Measurements from ENCODE around the gene GSN. TPM values are rescaled to one million over a fixed set of nuclear protein-coding genes. Genes with fewer than 3 reads are reported as not detected.
"Not testable (repeated sequence)": the region's sequence is repeated elsewhere in the genome, so short reads cannot be mapped to it uniquely, and the experiment has no call there.

The GSN gene
- total and polyA plus RNA-seq, 3 experiments from 2014 or later: 4.1 to 6.3 (median 4.2) TPM

DNA sequence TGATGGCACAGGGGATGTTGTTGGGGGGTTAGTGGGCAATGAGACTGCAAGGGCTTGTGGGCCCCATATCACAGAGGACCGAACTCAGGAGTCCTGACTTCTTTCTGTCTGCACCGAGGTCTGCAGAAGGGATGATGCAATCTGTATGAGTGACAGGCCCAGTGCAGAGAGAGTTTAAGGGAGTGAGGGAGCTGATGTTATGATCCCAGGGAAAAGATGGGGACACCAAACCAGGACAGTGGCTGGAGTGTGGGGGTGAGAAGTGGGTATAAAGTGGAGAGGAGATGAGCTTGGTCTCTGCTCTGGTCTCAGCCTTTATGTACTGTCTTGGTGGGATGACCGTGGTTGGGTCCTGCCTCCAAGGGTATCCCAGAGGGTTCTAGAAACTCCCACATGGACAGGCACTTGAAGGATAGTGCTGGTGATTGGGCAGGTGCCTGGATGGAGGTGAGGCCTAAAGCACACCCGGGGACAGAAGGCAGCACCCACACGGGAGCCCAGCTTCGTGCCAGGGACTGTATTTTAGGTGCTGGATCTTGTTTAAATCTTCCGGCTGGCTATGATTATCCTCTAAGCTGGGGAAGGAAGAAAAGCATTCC is 21.9 kb downstream of the GSN start:
- POLR2A ChIA-PET: no interaction called here
- peaks cover 0 to 2% (median 0%) of the 10 kb centered on the region in 3 donors for H3K36me3 Mint-ChIP-seq
- no peaks in the 10 kb centered on the region for H3K4me1 Mint-ChIP-seq
- Histone ChIP-seq H3K27me3 (ENCODE audit: insufficient read depth, low read length, poor library complexity, severe bottlenecking) (no peaks in the 10 kb centered on the region), H3K4me1 (ENCODE audit: insufficient read depth, low read length) (no peaks in the 10 kb centered on the region), H3K4me3 (ENCODE audit: low read length) (no peak overlapping the region), H3K27ac (ENCODE audit: low read depth, low read length) (peak overlapping the region; percentile 31), H3K36me3 (ENCODE audit: insufficient read depth, low read length) (no peaks in the 10 kb centered on the region), H3K9me3 (ENCODE audit: low read length) (no peaks in the 10 kb centered on the region)
- H3K27me3 Mint-ChIP-seq: no peaks in the 10 kb centered on the region
- CTCF ChIA-PET: interaction anchor here (0.8 kb wide), 1 partner anchor 86 kb away, joined by 3 read pairs; no protein-coding TSS in a partner anchor
- no peak overlapping the region for H3K4me3 Mint-ChIP-seq
- peak overlapping the region in 1 of 8 donors; percentile 66 for H3K27ac Mint-ChIP-seq
- no peak for DNase-seq
- H3K9me3 Mint-ChIP-seq: no peaks in the 10 kb centered on the region

DNA sequence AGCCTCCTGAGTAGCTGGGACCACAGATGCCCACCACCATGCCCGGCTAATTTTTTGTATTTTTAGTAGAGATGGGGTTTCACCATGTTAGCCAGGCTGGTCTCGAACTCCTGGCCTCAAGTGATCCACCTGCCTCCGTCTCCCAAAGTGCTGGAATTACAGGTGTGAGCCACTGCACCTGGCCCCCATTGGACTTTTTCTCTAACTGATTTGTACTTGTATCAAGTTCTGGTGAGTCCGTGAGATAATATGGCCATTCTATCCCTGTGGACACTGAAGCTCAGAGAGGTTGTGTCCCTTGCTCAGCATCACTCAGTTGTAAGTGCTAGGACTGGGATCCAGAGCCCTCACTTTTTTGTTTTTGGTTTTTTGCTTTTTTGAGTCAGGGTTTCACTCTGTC is 23.6 kb downstream of the GSN start:
- H3K36me3 ChIP-seq (ENCODE audit: insufficient read depth, low read length); H3K27me3 Mint-ChIP-seq; H3K4me3 ChIP-seq (ENCODE audit: low read length); H3K4me1 ChIP-seq (ENCODE audit: insufficient read depth, low read length); H3K4me1 Mint-ChIP-seq; DNase-seq; H3K27me3 ChIP-seq (ENCODE audit: insufficient read depth, low read length, poor library complexity, severe bottlenecking); H3K27ac Mint-ChIP-seq; H3K9me3 ChIP-seq (ENCODE audit: low read length); H3K36me3 Mint-ChIP-seq; POLR2A ChIA-PET; H3K27ac ChIP-seq (ENCODE audit: low read depth, low read length); H3K4me3 Mint-ChIP-seq; H3K9me3 Mint-ChIP-seq: not testable (repeated sequence)
- CTCF ChIA-PET: interaction anchor here (1.2 kb wide), 1 partner anchor 29 kb away, joined by 4 read pairs; no protein-coding TSS in a partner anchor

DNA sequence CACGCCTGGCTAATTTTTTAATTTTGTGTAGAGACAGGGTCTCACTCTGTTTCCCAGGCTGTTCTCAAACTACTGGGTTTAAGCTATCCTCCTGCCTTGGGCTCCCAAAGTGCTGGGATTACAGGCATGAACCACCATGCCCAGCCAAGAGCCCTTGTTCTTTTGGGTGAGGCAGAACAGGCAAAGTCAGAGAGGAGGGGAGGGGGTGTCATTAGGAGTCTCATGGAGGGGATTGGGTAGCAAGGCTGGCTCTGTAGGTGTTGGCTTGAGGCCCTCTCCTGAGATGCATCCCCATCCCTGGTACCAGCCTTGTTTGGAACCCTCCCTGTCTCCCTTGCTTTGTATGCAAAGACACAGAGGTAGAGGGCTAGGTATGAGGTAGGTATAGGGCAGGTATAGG is 24.1 kb downstream of the GSN start:
- Mint-ChIP-seq H3K9me3 (no peaks in the 10 kb centered on the region), H3K36me3 (peaks cover 0 to 2% (median 0%) of the 10 kb centered on the region in 3 donors), H3K27me3 (no peaks in the 10 kb centered on the region), H3K27ac (no peak overlapping the region), H3K4me3 (no peak overlapping the region), H3K4me1 (no peaks in the 10 kb centered on the region)
- DNase-seq: no peak
- Histone ChIP-seq H3K4me3 (ENCODE audit: low read length) (no peak overlapping the region), H3K9me3 (ENCODE audit: low read length) (no peaks in the 10 kb centered on the region), H3K27me3 (ENCODE audit: insufficient read depth, low read length, poor library complexity, severe bottlenecking) (no peaks in the 10 kb centered on the region), H3K36me3 (ENCODE audit: insufficient read depth, low read length) (no peaks in the 10 kb centered on the region), H3K4me1 (ENCODE audit: insufficient read depth, low read length) (no peaks in the 10 kb centered on the region), H3K27ac (ENCODE audit: low read depth, low read length) (no peak overlapping the region)
- ChIA-PET POLR2A (no interaction called here), CTCF (interaction anchor here (1.2 kb wide), 1 partner anchor 28 kb away, joined by 4 read pairs; no protein-coding TSS in a partner anchor)

DNA sequence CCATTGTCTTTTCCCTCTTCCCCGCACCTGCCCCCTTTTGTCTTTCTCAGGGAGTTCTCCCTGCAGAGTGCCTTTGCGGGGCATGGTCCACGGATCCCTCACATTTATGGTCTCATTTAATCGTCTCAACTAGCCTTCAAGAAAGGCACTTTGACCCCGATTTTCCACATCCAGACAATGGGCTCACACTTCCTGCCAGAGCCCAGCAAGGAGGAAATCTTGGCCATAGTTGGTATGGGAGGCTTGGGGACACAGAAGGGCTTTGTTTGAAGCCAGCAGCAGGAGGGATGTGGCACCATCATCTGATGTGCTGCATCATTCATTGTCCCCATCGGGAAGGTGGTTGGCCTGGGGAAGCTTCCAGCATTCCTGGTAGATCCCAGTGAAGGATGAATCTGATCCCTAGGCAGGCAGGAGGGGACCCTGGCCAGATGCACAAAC is 24.9 kb downstream of the GSN start:
- DNase-seq: no peak
- POLR2A ChIA-PET: interaction anchor here (0.6 kb wide), 1 partner anchor 23 kb away, joined by 3 read pairs; no protein-coding TSS in a partner anchor
- H3K9me3 ChIP-seq (ENCODE audit: low read length): no peaks in the 10 kb centered on the region
- H3K27ac ChIP-seq (ENCODE audit: low read depth, low read length): no peak overlapping the region
- no peak overlapping the region for H3K27ac Mint-ChIP-seq
- no peak overlapping the region for H3K4me3 ChIP-seq (ENCODE audit: low read length)
- no peaks in the 10 kb centered on the region for H3K4me1 ChIP-seq (ENCODE audit: insufficient read depth, low read length)
- no peaks in the 10 kb centered on the region for H3K9me3 Mint-ChIP-seq
- no peak overlapping the region for H3K4me3 Mint-ChIP-seq
- CTCF ChIA-PET: interaction anchor here (1.2 kb wide), 1 partner anchor 27 kb away, joined by 4 read pairs; no protein-coding TSS in a partner anchor
- no peaks in the 10 kb centered on the region for H3K4me1 Mint-ChIP-seq
- peaks cover 0 to 2% (median 0%) of the 10 kb centered on the region in 3 donors for H3K36me3 Mint-ChIP-seq
- H3K36me3 ChIP-seq (ENCODE audit: insufficient read depth, low read length): no peaks in the 10 kb centered on the region
- H3K27me3 Mint-ChIP-seq: no peaks in the 10 kb centered on the region
- H3K27me3 ChIP-seq (ENCODE audit: insufficient read depth, low read length, poor library complexity, severe bottlenecking): no peaks in the 10 kb centered on the region

DNA sequence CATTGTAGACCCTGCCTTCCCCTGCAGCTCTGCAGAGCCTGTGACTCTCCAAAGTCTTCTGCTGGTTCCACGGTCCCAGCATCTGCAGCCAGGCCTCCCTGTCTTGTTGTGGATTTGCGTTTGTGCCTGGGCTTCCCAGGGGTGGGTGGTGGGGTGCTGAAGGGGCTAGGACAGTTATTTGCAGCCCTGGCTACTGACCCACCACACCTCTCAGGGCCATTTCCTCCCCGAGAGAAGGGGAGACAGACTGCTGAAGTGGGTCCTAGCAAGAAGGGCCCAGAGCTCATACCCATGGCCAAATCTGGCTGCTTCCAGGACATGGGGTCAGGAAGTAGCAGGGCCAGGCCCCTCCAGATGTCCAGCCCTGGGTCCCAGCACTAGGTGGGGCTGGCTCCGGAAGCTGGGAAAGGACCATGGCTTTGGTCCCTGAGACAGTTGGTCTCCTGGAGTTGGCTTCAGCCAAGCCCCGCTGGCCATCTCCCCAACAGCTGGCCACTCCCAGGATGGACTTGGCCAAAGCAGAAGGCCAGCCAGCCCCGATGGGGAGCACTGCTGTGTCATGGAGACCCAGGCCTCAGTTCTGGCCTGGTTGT is 26.3 kb downstream of the GSN start:
- no peak overlapping the region for H3K4me3 Mint-ChIP-seq
- H3K4me3 ChIP-seq (ENCODE audit: low read length): no peak overlapping the region
- no peaks in the 10 kb centered on the region for H3K9me3 ChIP-seq (ENCODE audit: low read length)
- no peaks in the 10 kb centered on the region for H3K27me3 ChIP-seq (ENCODE audit: insufficient read depth, low read length, poor library complexity, severe bottlenecking)
- no peak for DNase-seq
- H3K36me3 Mint-ChIP-seq: peaks cover 0 to 2% (median 0%) of the 10 kb centered on the region in 3 donors
- H3K9me3 Mint-ChIP-seq: no peaks in the 10 kb centered on the region
- no peak overlapping the region for H3K27ac ChIP-seq (ENCODE audit: low read depth, low read length)
- H3K4me1 Mint-ChIP-seq: peaks cover 5 to 11% (median 10%) of the 10 kb centered on the region in 3 donors
- H3K36me3 ChIP-seq (ENCODE audit: insufficient read depth, low read length): no peaks in the 10 kb centered on the region
- peaks cover 7% of the 10 kb centered on the region for H3K4me1 ChIP-seq (ENCODE audit: insufficient read depth, low read length)
- H3K27me3 Mint-ChIP-seq: peaks cover 6% of the 10 kb centered on the region in 2 donors
- ChIA-PET CTCF (interaction anchor here (1.5 kb wide), 1 partner anchor 16 kb away, joined by 3 read pairs; no protein-coding TSS in a partner anchor), POLR2A (no interaction called here)
- no peak overlapping the region for H3K27ac Mint-ChIP-seq

DNA sequence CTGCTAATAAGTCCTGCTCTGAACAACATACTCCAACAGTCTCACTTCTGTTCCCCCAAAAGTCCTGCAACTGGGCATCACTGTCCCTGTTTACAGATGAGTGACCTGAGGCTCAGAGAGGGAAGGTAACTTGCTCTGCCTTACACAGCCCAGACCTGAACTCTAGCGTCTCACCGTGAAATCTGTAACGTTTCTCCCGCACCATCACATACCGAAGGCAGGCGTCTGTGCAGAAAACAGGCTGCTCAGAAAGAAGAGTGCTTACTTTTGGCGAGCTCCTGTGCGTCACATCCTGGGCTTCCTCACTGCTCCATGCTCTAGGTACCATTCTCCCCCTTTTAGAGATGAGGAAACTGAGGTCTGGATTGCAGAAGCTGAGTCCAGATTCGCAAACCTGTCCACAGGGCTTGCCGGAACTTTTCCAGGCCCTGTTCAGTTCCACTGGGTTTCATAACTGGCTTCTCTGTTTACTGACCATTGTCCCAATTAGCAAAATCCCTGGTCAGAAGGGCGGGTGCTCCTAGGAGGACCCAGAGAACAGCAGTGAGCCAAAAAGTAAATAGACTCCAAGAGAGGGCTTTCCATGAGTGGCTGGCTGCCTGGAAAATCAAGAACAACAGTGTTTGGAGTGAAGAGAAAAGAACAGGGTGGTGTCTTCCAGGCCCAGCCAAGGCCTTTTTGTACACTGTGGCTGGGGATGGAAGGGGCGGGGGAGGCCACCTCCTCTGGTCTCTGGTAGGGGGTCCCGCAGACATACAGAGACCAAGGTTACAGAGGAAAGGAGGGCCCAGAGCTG is 27.1 kb downstream of the GSN start:
- H3K27ac Mint-ChIP-seq: peak overlapping the region in 1 of 8 donors; percentile 25
- H3K4me3 Mint-ChIP-seq: no peak overlapping the region
- DNase-seq: no peak
- peaks cover 6 to 17% (median 15%) of the 10 kb centered on the region in 3 donors for H3K4me1 Mint-ChIP-seq
- H3K27ac ChIP-seq (ENCODE audit: low read depth, low read length): no peak overlapping the region
- H3K4me3 ChIP-seq (ENCODE audit: low read length): no peak overlapping the region
- peaks cover 8% of the 10 kb centered on the region for H3K4me1 ChIP-seq (ENCODE audit: insufficient read depth, low read length)
- ChIA-PET POLR2A (no interaction called here), CTCF (interaction anchor here (1.5 kb wide), 1 partner anchor 16 kb away, joined by 3 read pairs; no protein-coding TSS in a partner anchor)
- no peaks in the 10 kb centered on the region for H3K9me3 ChIP-seq (ENCODE audit: low read length)
- H3K27me3 Mint-ChIP-seq: peaks cover 7 to 9% of the 10 kb centered on the region in 2 donors
- no peaks in the 10 kb centered on the region for H3K36me3 ChIP-seq (ENCODE audit: insufficient read depth, low read length)
- no peaks in the 10 kb centered on the region for H3K9me3 Mint-ChIP-seq
- no peaks in the 10 kb centered on the region for H3K27me3 ChIP-seq (ENCODE audit: insufficient read depth, low read length, poor library complexity, severe bottlenecking)
- H3K36me3 Mint-ChIP-seq: peaks cover 0 to 2% (median 0%) of the 10 kb centered on the region in 3 donors

DNA sequence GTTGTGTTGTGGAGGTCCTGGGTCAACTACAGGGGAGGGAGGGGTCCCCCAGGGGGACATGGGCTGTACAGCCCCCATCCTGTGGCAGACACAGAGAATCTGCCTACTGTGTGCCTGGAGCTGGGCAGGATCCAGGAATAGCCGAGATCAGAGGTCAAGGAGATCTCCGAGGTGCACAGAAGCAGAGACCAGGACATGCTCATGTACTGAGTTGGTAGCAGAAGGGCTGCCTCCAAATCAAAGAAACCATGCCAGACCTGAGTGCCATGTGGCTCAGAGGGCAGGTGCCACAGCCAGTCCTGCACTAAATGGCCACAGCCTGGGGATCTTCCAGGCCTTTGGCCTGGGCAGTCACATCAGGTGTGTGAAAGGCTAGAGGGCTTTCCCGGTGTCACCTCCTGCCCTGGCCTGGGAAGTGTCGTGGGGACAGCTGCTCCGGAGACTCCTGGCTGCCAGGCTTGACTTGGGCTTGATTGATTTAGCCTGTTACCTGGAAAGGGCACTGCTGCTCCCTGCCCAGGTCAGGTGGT is 27.8 kb downstream of the GSN start:
- ChIA-PET POLR2A (no interaction called here), CTCF (interaction anchor here (0.9 to 1.5 kb wide), 2 partner anchors 17 to 24 kb away, joined by 3 read pairs; no protein-coding TSS in a partner anchor)
- peaks cover 12 to 15% of the 10 kb centered on the region in 2 donors for H3K27me3 Mint-ChIP-seq
- no peak overlapping the region for H3K4me3 ChIP-seq (ENCODE audit: low read length)
- H3K4me3 Mint-ChIP-seq: no peak overlapping the region
- no peaks in the 10 kb centered on the region for H3K27me3 ChIP-seq (ENCODE audit: insufficient read depth, low read length, poor library complexity, severe bottlenecking)
- H3K4me1 Mint-ChIP-seq: peaks cover 10 to 23% (median 20%) of the 10 kb centered on the region in 3 donors
- H3K27ac Mint-ChIP-seq: no peak overlapping the region
- H3K9me3 Mint-ChIP-seq: no peaks in the 10 kb centered on the region
- H3K4me1 ChIP-seq (ENCODE audit: insufficient read depth, low read length): peaks cover 8% of the 10 kb centered on the region
- H3K36me3 Mint-ChIP-seq: peaks cover 0 to 2% (median 0%) of the 10 kb centered on the region in 3 donors
- no peaks in the 10 kb centered on the region for H3K36me3 ChIP-seq (ENCODE audit: insufficient read depth, low read length)
- no peak overlapping the region for H3K27ac ChIP-seq (ENCODE audit: low read depth, low read length)
- no peak for DNase-seq
- no peaks in the 10 kb centered on the region for H3K9me3 ChIP-seq (ENCODE audit: low read length)
